HG02588 (cell line): ENCODE data around the gene PLPPR3.

Experiments
- ATAC-seq: cut with Tn5 transposase; IDR thresholded peaks from one replicate; pipeline ENCODE4 v1.9.1; 2021; ENCODE audit warnings: mild to moderate bottlenecking, moderate library complexity; ENCODE audit not compliant: unreplicated experiment

Gene PLPPR3

DNA sequence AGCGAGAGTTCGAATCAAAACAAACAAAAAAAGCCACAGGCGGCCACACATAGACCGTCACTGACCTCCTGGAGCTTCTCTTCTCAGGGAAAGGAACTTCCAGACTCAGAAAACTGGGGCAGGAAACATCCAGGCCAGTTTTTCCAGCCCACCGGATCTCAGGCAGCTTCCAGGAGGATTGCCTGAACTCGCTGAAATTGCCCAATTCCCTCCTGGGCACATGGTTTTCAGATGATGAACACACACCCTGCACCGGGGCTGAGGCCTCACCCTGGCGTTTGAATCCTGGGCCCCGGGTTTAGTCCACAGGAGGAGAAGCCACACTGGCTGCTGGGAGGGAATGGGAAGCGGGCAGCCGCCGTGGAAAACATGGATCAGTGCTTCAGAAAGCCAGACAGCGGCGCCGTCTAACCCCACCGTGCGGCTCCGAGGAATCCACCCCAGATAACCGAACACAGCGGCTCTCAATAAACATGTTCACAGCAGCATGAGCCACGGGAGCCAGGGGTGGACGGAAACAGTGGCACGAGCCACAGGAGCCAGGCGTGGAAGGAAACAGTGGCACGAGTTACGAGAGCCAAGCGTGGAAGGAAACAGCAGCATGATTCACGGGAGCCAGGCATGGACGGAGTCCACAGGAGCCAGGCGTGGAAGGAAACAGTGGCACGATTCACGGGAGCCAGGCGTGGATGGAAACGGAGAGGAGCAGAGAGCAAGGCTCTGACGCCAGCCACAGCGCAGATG is 42.7 kb downstream of the PLPPR3 start:
- ATAC-seq, result no peak

DNA sequence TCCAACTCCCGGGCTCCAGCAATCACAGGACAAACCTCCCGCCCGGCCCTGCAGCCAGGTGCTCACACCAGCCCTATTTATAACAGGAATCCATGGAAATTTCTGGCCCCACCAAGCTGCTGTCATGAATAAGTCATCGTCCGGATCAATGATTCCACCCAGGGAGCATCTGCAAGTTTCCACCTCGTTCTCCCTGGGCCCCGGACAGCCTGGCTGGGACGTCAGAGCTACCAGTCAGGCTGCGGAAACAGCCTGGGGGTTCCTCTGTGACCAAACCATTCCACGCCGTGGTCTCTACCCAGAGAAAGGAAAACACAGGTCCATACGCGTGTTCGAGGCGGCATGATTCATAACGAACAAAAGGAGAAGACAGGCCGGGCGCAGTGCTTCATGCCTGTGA is 45.2 kb downstream of the PLPPR3 start:
- no peak for ATAC-seq

DNA sequence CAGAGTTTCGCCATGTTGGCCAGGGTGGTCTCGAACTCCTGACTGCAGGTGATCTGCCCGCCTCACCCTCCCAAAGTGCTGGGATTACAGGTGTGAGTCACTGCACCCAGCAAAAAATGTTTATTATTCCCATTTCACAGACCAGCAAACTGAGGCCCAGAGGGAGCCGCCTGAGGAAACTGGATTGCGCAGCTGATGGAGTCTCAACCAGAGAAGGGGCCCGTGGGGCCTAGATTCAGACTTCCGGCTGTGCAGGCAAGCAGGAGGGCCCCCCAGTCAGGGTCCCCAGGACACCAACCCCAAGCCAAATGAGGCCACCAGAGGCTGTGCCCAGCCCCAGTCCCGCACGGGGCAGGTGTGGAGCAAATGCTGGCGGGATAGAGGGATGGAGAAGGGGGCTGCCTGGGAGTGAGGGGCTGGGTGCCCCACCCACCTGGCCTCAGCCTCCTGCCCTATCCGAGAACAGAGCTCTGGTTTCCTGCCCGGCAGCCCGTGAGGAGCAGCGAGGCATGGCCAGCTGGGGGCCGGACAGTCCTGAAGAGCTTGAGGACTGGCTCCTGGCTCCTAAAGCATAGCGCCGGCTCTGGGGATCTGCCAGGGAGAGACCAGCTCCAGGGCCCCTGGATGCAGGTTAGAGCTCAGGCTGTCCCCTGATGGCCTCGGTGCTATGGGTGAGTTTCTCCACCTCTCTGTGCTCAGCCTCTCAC is 48.9 kb downstream of the PLPPR3 start:
- ATAC-seq, result no peak

- no peak for ATAC-seq
Observed at GRCh38 chr19:772063-772462, 49.7 kb downstream of the PLPPR3 start.

DNA sequence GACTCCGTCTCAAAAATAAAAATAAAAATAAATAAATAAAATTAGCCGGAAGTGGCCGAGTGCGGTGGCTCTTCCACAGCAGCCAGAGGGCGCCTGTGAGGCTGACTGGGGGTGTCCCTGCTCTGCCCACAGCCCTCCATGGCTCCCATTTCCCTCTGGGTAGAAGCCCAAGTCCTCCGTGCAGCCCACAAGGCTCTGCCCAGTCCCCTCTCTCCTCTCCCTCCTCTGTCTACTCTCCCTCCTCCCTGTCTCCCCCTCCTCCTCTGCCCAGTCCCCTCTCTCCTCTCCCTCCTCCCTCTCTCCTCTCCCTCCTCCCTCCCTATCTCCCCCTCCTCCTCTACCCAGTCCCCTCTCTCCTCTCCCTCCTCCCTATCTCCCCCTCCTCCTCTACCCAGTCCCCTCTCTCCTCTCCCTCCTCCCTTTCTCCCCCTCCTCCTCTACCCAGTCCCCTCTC is 50.4 kb downstream of the PLPPR3 start:
- ATAC-seq, result no peak

- no peak for ATAC-seq
Observed at GRCh38 chr19:769616-770015, 52.1 kb downstream of the PLPPR3 start.

- no peak for ATAC-seq
Observed at GRCh38 chr19:768424-768823, 53.3 kb downstream of the PLPPR3 start.

DNA sequence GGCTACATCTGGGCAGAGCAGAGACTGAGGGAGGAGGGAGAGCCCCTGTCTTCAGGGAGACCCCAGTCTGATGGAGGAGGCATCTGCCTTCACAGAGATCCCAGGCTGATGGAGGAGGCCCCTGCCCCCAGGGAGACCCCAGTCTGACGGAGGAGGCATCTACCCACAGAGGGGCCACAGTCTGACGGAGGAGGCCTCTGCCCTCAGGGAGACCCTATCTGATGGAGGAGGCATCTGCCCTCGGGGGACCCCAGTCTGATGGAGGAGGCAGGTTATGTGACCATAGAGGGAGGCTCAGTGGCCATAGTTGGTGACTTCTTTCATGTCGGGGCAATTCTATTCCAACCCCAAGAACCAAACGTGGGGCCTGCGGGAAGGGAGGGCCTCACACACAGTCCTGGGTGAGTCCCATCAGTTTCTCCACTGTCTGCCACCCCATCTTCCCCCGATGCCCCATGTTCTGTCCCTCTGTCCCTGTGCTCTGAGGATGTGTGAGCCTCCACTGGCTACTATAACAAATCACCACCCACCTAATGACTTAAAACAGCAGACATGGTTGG is 56.5 kb downstream of the PLPPR3 start:
- no peak for ATAC-seq

- no peak for ATAC-seq
Observed at GRCh38 chr19:764301-764700, 57.5 kb downstream of the PLPPR3 start.

DNA sequence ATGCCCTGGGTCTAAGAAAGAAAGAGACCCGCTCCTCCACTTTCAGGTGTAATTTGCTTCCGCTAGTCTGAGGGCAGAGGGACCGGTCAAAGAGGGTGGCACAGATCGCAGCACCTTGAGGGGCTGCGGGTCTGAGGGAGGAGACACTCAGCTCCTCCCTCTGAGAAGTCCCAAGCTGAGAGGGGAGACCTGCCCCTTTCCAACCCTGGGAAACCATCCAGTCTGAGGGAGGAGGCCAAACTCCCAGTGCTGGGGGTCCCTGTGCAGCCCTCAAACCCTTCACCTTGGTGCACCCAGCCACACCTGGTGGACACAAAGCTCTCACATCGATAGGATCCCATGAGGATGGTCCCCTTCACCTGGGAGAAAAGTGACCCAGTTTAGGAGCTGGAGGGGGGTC is 57.9 kb downstream of the PLPPR3 start:
- no peak for ATAC-seq

- no peak for ATAC-seq
Observed at GRCh38 chr19:763181-763580, 58.6 kb downstream of the PLPPR3 start.
